ENCODE results near the gene PPP3CA.
"Not testable (repeated sequence)": the region's sequence is repeated elsewhere in the genome, so short reads cannot be mapped to it uniquely, and the experiment has no call there.

PPP3CA gene

GRCh38 chr4:101033986-101034385 is 313.3 kb downstream of the PPP3CA start:
- DNase-seq, result no peak

- DNase-seq, result no peak
Observed at GRCh38 chr4:101032541-101032940, 314.8 kb downstream of the PPP3CA start.

DNA sequence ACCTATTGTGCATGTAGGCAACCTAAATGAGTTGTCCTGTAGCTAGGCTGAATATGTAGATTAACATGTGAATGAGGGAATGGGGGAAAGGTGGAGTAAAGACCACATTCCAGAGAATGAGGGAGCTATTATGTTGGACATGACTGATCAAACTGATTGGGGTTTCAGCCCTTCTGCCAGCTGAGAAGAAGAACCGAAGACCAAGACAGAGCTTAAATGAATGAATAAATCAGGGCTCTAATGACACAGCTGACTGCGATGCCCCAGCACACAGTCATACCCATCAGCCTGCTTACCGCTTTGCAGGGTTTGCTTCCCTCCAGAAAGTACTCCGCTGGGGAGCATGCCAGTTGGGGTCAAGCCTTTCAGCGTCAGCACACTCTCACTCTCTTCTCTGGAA is 315.4 kb downstream of the PPP3CA start:
- no peak for DNase-seq

- DNase-seq, result no peak
Observed at GRCh38 chr4:101028886-101029285, 318.4 kb downstream of the PPP3CA start.

DNA sequence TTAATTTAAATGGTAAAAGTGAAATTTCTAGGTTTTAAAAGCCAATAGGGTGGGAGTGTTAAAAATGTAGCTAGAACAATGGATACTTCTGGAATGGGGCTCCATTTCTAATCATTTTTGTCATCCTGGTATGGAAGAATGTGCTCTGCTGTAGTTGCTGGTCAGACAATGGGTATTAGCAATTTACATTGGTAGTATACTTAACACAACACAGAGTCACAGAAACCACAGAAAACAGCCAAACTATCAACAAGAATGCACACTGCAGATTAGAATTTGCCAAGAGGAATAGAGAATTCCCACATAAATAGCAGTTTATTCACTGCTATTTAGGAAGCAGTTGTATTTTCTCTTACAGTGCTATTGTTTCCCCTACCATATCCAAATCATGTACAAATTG is 319.6 kb downstream of the PPP3CA start:
- DNase-seq, result no peak

- DNase-seq, result no peak
Observed at GRCh38 chr4:101025755-101026154, 321.6 kb downstream of the PPP3CA start.

GRCh38 chr4:101022151-101023024 is 324.9 kb downstream of the PPP3CA start:
- no peak for DNase-seq

DNA sequence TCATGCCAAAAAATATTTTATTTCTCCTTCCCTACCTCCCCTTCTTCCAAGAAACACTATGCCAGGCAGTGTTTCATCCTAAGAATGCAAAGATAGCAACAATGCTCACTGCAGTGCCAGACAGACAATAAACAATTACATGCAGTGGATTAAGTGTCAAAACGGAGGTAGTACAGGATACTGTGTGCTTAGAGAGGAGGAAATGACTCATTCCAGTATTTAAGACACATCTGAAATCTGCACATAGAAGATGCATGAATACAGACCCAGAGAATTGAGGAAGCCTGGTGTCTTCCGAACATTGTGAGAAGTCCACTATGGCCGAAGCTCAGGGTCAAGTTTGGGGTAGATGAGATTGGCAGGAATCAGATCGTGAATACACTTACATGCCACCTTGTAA is 326.4 kb downstream of the PPP3CA start:
- DNase-seq, result no peak

DNA sequence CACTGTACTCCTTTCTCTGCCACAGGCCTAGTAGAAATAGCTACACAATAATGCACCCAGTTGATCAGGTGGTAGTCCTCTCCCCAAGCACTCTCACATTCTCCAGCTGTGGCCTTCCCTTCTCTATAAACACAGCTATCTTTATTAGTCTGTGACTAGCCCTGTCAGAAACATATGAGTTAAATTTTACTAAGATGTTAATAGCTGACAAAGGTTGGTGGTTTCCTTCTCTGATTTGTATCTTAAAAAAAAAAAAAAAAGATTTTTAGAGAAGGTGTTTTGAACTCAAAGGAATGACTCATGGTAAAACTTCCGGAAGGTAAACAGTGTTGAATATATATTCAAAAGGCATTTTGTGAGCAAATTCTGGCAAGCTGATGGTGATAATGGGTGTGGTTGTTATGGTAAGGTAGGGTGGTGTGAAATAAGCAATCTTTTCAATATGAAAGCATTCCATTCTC is 327.4 kb downstream of the PPP3CA start:
- DNase-seq, result no peak

GRCh38 chr4:101019313-101019712 is 328.0 kb downstream of the PPP3CA start:
- DNase-seq, result no peak

DNA sequence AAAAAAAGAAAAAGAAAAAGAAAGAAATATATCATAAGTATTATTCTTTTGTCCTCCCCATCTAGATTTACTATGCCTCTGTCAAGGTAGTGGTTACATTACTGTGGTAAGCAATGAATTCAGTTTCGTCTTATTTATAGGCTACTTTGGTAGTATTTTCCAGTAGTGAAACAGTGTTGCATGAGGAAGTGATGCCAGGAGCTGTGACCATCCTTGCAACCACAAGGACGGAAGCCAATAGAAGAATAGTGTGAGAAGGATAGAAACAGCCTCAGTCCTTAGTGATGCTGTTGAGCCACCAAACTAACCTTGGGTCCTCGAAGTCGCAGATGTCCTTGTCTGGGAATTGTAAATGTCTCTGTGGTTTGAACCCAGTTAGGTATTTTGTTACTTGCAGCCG is 328.5 kb downstream of the PPP3CA start:
- no peak for DNase-seq

DNA sequence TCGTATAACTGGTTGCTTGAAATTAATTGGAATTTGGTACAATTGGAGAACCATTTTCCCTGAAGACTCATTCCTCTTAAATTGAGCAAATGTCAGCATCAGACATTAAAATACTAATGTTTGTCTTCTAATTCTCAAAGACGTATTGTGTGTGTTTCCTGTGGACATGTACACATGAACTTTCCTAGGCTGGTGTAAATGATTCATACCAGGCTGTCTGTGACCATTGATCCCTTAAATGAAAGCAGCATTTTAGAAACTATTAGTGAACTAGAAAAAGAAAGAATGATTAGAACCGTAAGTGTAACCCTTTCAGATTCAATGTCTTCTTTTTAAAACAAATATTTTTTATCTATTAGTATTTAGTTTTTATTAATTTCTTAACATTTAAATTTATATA is 332.9 kb downstream of the PPP3CA start:
- no peak for DNase-seq

GRCh38 chr4:101010987-101011386 is 336.3 kb downstream of the PPP3CA start:
- no peak for DNase-seq

GRCh38 chr4:101009471-101009870 is 337.9 kb downstream of the PPP3CA start:
- DNase-seq, result no peak

- DNase-seq, result no peak
Observed at GRCh38 chr4:101008503-101008902, 338.8 kb downstream of the PPP3CA start.

DNA sequence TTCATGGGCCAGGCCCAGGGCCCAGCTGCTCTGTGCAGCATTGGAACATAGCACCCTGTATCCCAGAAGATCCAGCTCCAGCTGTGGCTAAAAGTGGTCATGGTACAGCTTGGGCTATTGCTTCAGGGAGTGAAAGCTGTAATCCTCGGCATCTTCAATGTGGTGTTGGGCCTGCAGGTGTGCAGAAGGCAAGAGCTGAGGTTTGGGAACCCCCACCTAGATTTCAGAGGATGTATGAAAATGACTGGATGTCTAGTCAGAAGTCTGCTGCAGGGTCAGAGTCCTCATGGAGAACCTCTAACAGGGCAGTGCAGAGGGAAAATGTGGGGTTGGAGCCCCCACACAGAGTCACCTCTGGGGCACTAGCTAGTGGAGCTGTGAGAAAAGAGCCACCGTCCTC is 341.7 kb downstream of the PPP3CA start:
- DNase-seq, result no peak

- no peak for DNase-seq
Observed at GRCh38 chr4:101000496-101000895, 346.8 kb downstream of the PPP3CA start.

DNA sequence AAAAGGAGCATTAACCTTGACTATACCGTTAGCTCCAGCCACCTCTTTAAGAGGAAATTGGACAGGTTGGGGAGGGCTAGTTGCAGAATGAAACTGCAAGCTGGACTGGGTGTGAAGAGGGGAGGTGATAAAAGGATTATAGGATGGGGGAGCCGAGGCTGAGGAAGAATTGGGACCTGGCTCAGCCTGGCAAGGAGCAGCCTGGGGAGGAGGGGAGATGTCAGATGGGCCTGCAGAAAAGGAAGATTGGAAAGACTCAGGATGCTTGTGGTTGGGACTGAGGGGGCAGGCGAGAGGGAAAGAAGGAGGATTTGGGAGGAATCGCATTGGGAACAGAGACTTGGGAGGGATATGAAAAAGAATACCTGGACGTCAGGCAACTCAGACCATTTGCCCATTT is 351.7 kb downstream of the PPP3CA start:
- no peak for DNase-seq

GRCh38 chr4:100995002-100995401 is 352.3 kb downstream of the PPP3CA start:
- not testable (repeated sequence) for DNase-seq

GRCh38 chr4:100991332-100992069 is 355.8 kb downstream of the PPP3CA start:
- DNase-seq, result not testable (repeated sequence)

DNA sequence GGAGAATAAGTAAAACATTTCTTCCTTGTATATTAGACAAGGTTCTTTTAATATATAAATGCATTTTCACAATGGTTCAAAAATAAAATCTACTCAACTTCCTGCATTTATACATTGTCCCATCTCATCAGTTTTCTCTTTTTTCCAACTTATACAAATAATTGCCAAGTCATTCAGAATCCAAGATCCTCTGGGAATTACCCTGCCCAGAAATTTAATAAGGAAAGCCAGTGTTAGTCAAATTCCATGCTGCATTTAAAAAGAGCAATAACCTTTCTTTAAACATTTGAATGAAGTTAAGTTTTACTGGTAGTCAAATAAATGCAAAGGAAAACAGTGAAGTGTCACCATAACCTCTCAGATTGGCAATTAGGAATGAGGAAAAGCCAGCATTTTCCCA is 357.9 kb downstream of the PPP3CA start:
- no peak for DNase-seq

DNA sequence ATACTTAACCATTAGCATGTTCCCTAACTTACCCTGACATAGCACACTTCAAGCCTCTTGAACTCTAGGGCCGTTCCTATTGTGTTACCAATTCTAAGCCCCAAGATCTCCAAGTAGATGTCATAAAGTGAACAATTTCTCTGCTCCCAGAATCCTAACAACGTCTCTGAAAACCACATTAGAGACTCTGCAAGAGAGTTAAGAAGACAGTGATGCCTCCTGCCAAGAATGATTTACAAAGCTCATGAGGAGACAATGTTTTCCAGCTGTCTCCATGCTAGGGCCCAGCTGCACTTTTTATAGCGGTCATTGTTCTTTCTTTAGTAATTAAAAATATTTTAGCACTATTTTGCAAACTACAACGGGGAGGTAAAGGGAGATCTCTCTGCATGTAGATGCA is 358.4 kb downstream of the PPP3CA start:
- no peak for DNase-seq

DNA sequence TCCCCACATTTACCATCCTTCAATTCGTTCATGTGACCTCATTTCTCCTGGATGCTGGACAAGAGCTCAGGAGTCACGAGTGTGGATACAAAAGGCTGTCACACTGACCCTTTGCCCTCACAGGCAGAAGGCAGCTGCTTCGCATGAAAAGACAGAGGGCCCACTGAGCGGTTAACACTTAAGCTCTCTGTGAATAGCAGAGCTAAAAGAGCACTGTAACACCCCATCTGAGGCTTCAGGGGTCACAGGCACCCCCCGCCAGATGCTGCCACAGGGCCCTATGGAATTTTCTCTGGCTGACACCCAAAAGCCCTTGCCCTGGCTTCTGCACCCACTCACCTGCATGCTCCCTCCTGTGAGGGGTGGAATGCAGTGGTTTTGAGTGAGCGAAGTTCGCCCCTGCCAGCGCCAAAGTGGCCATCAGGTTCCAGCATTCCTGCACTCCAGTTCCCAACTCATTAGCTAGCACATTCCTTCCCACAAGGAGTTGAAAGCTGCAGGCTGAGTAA is 360.9 kb downstream of the PPP3CA start:
- DNase-seq, result no peak

DNA sequence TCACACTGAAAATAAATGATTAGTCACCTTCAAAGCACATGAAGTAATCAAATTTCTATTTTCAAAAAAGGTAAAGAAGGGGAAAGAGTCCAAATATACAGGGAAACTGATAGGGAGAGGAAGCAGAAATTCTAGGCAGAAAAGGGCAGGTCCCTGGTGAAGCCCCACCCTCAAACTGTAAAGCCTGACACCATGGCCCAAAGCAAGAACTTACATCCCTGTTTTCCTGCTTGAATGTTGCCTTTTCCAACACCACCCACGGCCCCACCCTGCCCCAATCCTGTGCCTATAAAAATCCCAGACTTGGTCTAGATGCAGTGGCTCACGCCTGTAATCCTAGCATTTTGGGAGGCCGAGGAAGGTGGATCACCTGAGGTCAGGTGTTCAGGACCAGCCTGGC is 361.8 kb downstream of the PPP3CA start:
- DNase-seq, result no peak

Measured in stimulated activated CD4-positive, alpha-beta T cell treated with anti-CD3 and anti-CD28 coated beads, Interleukin-1b, Interleukin-23, amount 100 ng/mL, for 48 hours (primary cell).